CD14-positive monocyte (primary cell): ENCODE data around the gene TMEFF2. TPM values are rescaled to one million over a fixed set of nuclear protein-coding genes. Genes with fewer than 3 reads are reported as not detected.

Experiments used
- DNase-seq, 3 donors: peaks; one replicate each; pipeline ENCODE4 v3.0.0-alpha.2; 2011 to 2022
- H2AFZ ChIP-seq: 2 replicates; pipeline ENCODE4 v1.6.0; 2012; ENCODE audit warnings: mild to moderate bottlenecking, low read depth, low read length, inconsistent platforms; ENCODE audit not compliant: insufficient read depth, poor library complexity, severe bottlenecking
- H3K27ac ChIP-seq, 2 donors: 1 replicate in 1 of 2; 2 replicates in 1 of 2; pipeline ENCODE4 v1.5.1; 2012 to 2013; ENCODE audit warnings: low read length in 2 of 2, control low read depth in 1 of 2, inconsistent platforms in 1 of 2, low read depth in 1 of 2, mild to moderate bottlenecking in 1 of 2
- H3K27me3 ChIP-seq, 2 donors: one replicate each; pipeline versions ENCODE4 v1.6.0 to v1.6.1; 2011 to 2013; ENCODE audit warnings: low read length in 2 of 2; ENCODE audit not compliant: control insufficient read depth in 2 of 2, insufficient read depth in 2 of 2
- H3K36me3 ChIP-seq, 2 donors: replicated peaks in 1 of 2; 1 replicate in 1 of 2; 2 replicates in 1 of 2; pipeline versions ENCODE4 v1.5.1 to v1.6.1; 2012 to 2013; ENCODE audit warnings: low read length in 2 of 2, control low read depth in 1 of 2, inconsistent platforms in 1 of 2, mild to moderate bottlenecking in 1 of 2; ENCODE audit not compliant: insufficient read depth in 2 of 2, control insufficient read depth in 1 of 2
- H3K4me1 ChIP-seq, 2 donors: 1 replicate in 1 of 2; 2 replicates in 1 of 2; pipeline versions ENCODE4 v1.5.1 to v1.6.1; 2012 to 2013; ENCODE audit warnings: low read length in 2 of 2, control low read depth in 1 of 2, inconsistent platforms in 1 of 2, mild to moderate bottlenecking in 1 of 2, moderate library complexity in 1 of 2; ENCODE audit not compliant: insufficient read depth in 2 of 2, control insufficient read depth in 1 of 2
- H3K4me2 ChIP-seq: replicated peaks from 2 replicates; pipeline ENCODE3; 2012; ENCODE audit warnings: low read length, moderate library complexity, mild to moderate bottlenecking; ENCODE audit not compliant: poor library complexity, severe bottlenecking; ENCODE audit errors: extremely low read depth
- H3K4me3 ChIP-seq, 3 experiments: fragments of 200-600 bp in 1 of 3; sonication (generic) in 1 of 3; replicated peaks in 1 of 3; 1 replicate in 2 of 3; 2 replicates in 1 of 3; pipeline ENCODE4 v1.5.1; 2011 to 2013; ENCODE audit warnings: low read length in 3 of 3, mild to moderate bottlenecking in 3 of 3, control low read depth in 2 of 3, low read depth in 2 of 3, inconsistent platforms in 1 of 3, moderate library complexity in 1 of 3
- H3K79me2 ChIP-seq: 2 replicates; pipeline ENCODE4 v1.6.0; 2012; ENCODE audit warnings: mild to moderate bottlenecking, control low read depth, inconsistent platforms, low read length, moderate library complexity; ENCODE audit not compliant: insufficient read depth
- H3K9ac ChIP-seq: 2 replicates; pipeline ENCODE4 v1.6.0; 2017; ENCODE audit warnings: low read length, mild to moderate bottlenecking; ENCODE audit not compliant: insufficient read depth, poor library complexity, severe bottlenecking
- H3K9me3 ChIP-seq, 2 donors: replicated peaks in 1 of 2; 1 replicate in 1 of 2; 2 replicates in 1 of 2; pipeline versions ENCODE4 v1.5.1 to v1.6.1; 2012 to 2013; ENCODE audit warnings: low read length in 2 of 2, control low read depth in 1 of 2; ENCODE audit not compliant: control insufficient read depth in 1 of 2, insufficient read depth in 1 of 2
- H4K20me1 ChIP-seq: 2 replicates; pipeline ENCODE4 v1.6.0; 2012; ENCODE audit warnings: mild to moderate bottlenecking, low read length, control low read depth, moderate library complexity; ENCODE audit not compliant: insufficient read depth
- H3K27ac Mint-ChIP-seq, 7 donors: one replicate each; pipeline ENCODE4 v1.8.0; 2020; ENCODE audit warnings: mild to moderate bottlenecking in 7 of 7, mixed read lengths in 7 of 7, moderate library complexity in 6 of 7, inconsistent platforms in 2 of 7
- H3K27me3 Mint-ChIP-seq, 3 donors: one replicate each; pipeline ENCODE4 v1.8.0; 2021 to 2022; ENCODE audit warnings: low read depth in 3 of 3, mild to moderate bottlenecking in 3 of 3, mixed read lengths in 3 of 3, moderate library complexity in 3 of 3, inconsistent platforms in 1 of 3
- H3K36me3 Mint-ChIP-seq, 2 donors: one replicate each; pipeline ENCODE4 v1.8.0; 2020; ENCODE audit warnings: mixed read lengths in 2 of 2, inconsistent platforms in 1 of 2, mild to moderate bottlenecking in 1 of 2
- H3K4me1 Mint-ChIP-seq: one replicate; pipeline ENCODE4 v1.8.0; 2020; ENCODE audit warnings: mild to moderate bottlenecking, mixed read lengths
- H3K4me3 Mint-ChIP-seq, 2 donors: one replicate each; pipeline ENCODE4 v1.8.0; 2020; ENCODE audit warnings: mild to moderate bottlenecking in 2 of 2, mixed read lengths in 2 of 2, moderate library complexity in 1 of 2
- H3K9me3 Mint-ChIP-seq, 7 donors: one replicate each; pipeline ENCODE4 v1.8.0; 2020 to 2022; ENCODE audit warnings: mixed read lengths in 7 of 7, mild to moderate bottlenecking in 6 of 7, moderate library complexity in 6 of 7, inconsistent platforms in 2 of 7
- WGBS: methylation state at CpG from one replicate; pipeline ENCODE4 v1.1.5; 2013; ENCODE audit warnings: missing lambda C conversion rate; ENCODE audit not compliant: insufficient coverage; 5-methylcytosine and 5-hydroxymethylcytosine counted together
- intact Hi-C, 2 donors: fragments of 100-400 bp; cut with micrococcal nuclease; formaldehyde crosslinking; loops; one replicate each; pipeline versions ENCODE4 v1.15.0 to v1.15.1; 2023
- polyA plus RNA-seq, 3 donors: library from polyadenylated mRNA; depleted of rRNA in 1 of 3; unstranded in 2 of 3; stranded (reverse) in 1 of 3; fragments of 300-500 nt in 2 of 3; fragments of >200 nt in 1 of 3; fragmentation: Illumina TruSeq in 2 of 3; gene quantifications; 1 replicate in 2 of 3; 2 replicates in 1 of 3; pipeline ENCODE4 v1.2.3, GENCODE V29; 2012 to 2021
- TF ChIP-seq, protein P1 (sequence below): fragments of 200-600 bp; IDR thresholded peaks from one replicate; pipeline ENCODE4 v1.8.0; 2022; ENCODE audit warnings: antibody characterized with exemption, mild to moderate bottlenecking

Gene TMEFF2
- polyA plus RNA-seq, 3 donors = not detected

DNA sequence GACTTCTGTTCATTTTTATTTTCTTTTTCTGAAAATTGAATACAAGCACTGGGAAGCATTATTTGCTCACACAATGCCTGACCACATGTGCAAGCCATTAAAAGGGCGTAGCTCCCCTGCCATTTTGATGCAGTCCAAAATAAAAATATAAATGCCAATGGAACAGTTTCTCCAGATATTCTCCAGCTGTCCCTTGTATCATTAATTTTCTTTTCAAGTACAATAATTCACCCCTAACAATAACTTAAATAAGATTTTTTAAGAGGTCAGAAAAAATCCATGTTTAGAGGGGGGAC lies 168.0 kb downstream of the TMEFF2 start:
- TF ChIP-seq, protein P1, sequence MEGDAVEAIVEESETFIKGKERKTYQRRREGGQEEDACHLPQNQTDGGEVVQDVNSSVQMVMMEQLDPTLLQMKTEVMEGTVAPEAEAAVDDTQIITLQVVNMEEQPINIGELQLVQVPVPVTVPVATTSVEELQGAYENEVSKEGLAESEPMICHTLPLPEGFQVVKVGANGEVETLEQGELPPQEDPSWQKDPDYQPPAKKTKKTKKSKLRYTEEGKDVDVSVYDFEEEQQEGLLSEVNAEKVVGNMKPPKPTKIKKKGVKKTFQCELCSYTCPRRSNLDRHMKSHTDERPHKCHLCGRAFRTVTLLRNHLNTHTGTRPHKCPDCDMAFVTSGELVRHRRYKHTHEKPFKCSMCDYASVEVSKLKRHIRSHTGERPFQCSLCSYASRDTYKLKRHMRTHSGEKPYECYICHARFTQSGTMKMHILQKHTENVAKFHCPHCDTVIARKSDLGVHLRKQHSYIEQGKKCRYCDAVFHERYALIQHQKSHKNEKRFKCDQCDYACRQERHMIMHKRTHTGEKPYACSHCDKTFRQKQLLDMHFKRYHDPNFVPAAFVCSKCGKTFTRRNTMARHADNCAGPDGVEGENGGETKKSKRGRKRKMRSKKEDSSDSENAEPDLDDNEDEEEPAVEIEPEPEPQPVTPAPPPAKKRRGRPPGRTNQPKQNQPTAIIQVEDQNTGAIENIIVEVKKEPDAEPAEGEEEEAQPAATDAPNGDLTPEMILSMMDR = no peak
- Histone ChIP-seq H3K9ac (no peak overlapping the region), H3K27me3 (no peaks in the 10 kb centered on the region), H3K36me3 (no peaks in the 10 kb centered on the region), H3K9me3 (no peaks in the 10 kb centered on the region), H3K4me3 (no peak overlapping the region), H4K20me1 (no peaks in the 10 kb centered on the region), H2AFZ (no peak overlapping the region), H3K4me1 (no peaks in the 10 kb centered on the region), H3K27ac (no peak overlapping the region), H3K79me2 (no peaks in the 10 kb centered on the region), H3K4me2 (no peak overlapping the region)
- H3K27me3 Mint-ChIP-seq = peaks cover 0 to 1% (median 0%) of the 10 kb centered on the region in 3 donors
- no peak for DNase-seq
- H3K9me3 Mint-ChIP-seq = peaks cover 0 to 4% (median 0%) of the 10 kb centered on the region in 7 donors
- H3K36me3 Mint-ChIP-seq = no peaks in the 10 kb centered on the region
- 100% methylated on average over 1 of the region's 1 CpG for WGBS
- no peak overlapping the region for H3K4me3 Mint-ChIP-seq
- H3K4me1 Mint-ChIP-seq = no peaks in the 10 kb centered on the region
- intact Hi-C loops = no loop called here
- no peak overlapping the region for H3K27ac Mint-ChIP-seq

DNA sequence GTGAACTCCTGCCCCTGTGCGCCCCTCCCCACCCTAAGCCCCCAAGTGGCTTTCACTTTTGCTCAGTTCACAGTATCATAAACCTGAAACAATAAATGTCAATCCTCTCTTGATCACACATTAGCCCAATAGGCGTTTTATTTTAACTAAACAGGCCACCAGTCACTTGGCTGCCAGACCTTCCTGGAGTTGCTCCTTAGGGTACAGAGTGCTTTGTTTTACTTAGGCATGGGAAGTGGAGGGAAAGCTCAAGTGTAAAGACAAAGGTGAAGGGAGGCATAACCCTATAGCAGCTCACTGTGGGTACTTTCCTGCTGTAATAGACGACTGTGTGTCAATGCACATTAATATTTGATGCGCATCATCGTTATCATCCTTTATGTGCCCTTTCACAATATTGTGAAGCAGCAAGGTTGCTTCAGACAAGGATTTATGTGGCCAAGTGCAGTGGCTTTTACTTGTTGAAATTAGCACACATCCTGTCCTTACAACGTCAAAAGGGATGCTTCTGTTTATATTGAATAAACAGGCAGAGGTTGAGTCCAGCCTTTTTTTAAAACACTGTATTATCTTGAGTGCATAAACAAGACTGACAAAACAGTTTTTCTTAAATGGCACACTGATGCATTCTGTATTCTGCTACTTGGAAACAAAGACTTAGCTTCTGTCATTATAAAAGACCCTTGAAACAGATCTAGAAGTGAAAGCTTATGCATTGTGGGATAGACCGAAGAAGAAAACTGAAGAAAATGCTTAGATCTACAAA lies 168.5 kb downstream of the TMEFF2 start:
- H2AFZ ChIP-seq = no peak overlapping the region

More for the DNA sequence above, 168.5 kb downstream of the TMEFF2 start:
- intact Hi-C loops = no loop called here
- H3K27ac ChIP-seq = no peak overlapping the region
- H3K27me3 Mint-ChIP-seq = peaks cover 0 to 1% (median 0%) of the 10 kb centered on the region in 3 donors
- H3K4me3 ChIP-seq = no peak overlapping the region
- H4K20me1 ChIP-seq = no peaks in the 10 kb centered on the region
- H3K36me3 Mint-ChIP-seq = no peaks in the 10 kb centered on the region
- no peaks in the 10 kb centered on the region for H3K4me1 ChIP-seq
- H3K79me2 ChIP-seq = no peaks in the 10 kb centered on the region
- TF ChIP-seq, protein P1 = no peak
- 100% methylated on average over 2 of the region's 7 CpGs for WGBS
- no peak overlapping the region for H3K9ac ChIP-seq
- H3K9me3 Mint-ChIP-seq = peaks cover 0 to 4% (median 2%) of the 10 kb centered on the region in 7 donors
- H3K36me3 ChIP-seq = no peaks in the 10 kb centered on the region
- no peaks in the 10 kb centered on the region for H3K27me3 ChIP-seq
- no peak overlapping the region for H3K27ac Mint-ChIP-seq
- H3K4me2 ChIP-seq = no peak overlapping the region
- no peak for DNase-seq
- H3K4me3 Mint-ChIP-seq = no peak overlapping the region
- H3K9me3 ChIP-seq = no peaks in the 10 kb centered on the region
- H3K4me1 Mint-ChIP-seq = no peaks in the 10 kb centered on the region
